Astrocyte of the spinal cord (primary cell): ENCODE results near the gene MARCHF7.

ENCODE experiments used
- DNase-seq: peaks from one replicate; pipeline ENCODE4 v3.0.0; 2011; ENCODE audit warnings: low read depth, low spot score
- H3K4me3 ChIP-seq: 2 replicates; pipeline ENCODE4 v1.5.1; 2011; ENCODE audit warnings: low read depth, mild to moderate bottlenecking, low read length, moderate library complexity
- in situ Hi-C: cut with HindIII; loops from 2 replicates; pipeline ENCODE4 v1.10.0; 2017; ENCODE audit warnings: low sequenced_read_pairs
- TF ChIP-seq, protein P1 (sequence below): IDR thresholded peaks from 2 replicates; pipeline ENCODE4 v1.5.1; 2012; ENCODE audit warnings: low read depth, mild to moderate bottlenecking, low read length, inconsistent platforms

MARCHF7 gene

DNA sequence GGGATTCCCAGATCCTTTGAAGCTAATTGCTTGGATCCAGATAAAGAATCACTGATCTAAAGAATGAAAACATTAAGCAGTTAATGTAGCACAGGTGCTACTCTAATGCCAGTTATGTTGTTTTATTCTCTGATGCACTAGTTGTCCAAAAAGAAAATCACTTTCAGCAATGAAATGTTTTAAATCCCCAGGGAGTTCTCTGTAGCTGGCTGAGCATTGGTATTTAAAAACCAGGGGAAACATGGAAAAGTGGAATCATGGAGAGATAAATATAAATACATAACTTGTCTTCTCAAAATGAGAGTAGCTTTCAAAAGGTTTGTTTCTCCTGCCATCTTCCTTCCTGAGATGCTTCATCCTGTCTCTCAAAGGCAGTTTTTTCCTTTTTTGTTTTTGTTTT is 48.0 kb downstream of the MARCHF7 start:
- no peak overlapping the region for H3K4me3 ChIP-seq
- in situ Hi-C loops, result no loop called here
- TF ChIP-seq, protein P1, sequence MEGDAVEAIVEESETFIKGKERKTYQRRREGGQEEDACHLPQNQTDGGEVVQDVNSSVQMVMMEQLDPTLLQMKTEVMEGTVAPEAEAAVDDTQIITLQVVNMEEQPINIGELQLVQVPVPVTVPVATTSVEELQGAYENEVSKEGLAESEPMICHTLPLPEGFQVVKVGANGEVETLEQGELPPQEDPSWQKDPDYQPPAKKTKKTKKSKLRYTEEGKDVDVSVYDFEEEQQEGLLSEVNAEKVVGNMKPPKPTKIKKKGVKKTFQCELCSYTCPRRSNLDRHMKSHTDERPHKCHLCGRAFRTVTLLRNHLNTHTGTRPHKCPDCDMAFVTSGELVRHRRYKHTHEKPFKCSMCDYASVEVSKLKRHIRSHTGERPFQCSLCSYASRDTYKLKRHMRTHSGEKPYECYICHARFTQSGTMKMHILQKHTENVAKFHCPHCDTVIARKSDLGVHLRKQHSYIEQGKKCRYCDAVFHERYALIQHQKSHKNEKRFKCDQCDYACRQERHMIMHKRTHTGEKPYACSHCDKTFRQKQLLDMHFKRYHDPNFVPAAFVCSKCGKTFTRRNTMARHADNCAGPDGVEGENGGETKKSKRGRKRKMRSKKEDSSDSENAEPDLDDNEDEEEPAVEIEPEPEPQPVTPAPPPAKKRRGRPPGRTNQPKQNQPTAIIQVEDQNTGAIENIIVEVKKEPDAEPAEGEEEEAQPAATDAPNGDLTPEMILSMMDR, result no peak
- DNase-seq, result no peak

DNA sequence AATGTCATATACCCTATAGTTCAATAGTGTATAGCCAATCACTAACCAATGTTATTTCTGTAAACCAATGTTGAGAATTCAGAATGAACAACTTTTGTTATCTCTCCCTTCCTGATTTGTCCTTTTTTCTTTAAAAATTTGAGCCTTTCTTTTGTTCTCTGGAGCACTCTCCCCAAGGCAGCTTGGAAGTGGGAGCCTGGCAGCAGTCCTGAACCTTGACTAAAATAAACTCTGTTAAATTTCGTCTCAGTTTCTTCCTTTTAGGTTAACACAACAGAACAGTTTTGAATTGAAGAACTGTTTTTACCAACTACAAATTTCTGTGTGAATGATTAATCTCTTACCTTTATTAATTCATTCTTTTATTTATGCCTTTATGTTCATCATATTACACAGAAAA is 49.8 kb downstream of the MARCHF7 start:
- TF ChIP-seq, protein P1, result no peak
- H3K4me3 ChIP-seq, result no peak overlapping the region
- in situ Hi-C loops, result no loop called here
- no peak for DNase-seq
